PC-3 (cell line): ENCODE measurements around the gene UGT2B15.
"Not testable (repeated sequence)": the region's sequence is repeated elsewhere in the genome, so short reads cannot be mapped to it uniquely, and the experiment has no call there.

Source experiments
- CTCF ChIP-seq: fragments of 300-600 bp; sonication (generic); conservative IDR thresholded peaks from 2 replicates; pipeline ENCODE4 v1.5.1; 2017; ENCODE audit warnings: antibody characterized with exemption, low read depth, mild to moderate bottlenecking, low read length
- EZH2 ChIP-seq: fragments of 300-600 bp; sonication (generic); IDR thresholded peaks from one replicate; pipeline ENCODE4 v1.6.1; 2017; ENCODE audit warnings: antibody characterized with exemption, mild to moderate bottlenecking, low read length; ENCODE audit not compliant: unreplicated experiment

- TF ChIP-seq CTCF, EZH2: not testable (repeated sequence)
Measured at GRCh38 chr4:68656445-68656973, 13.9 kb downstream of the UGT2B15 start.
